ENCODE results near the gene MORC2.

DNA sequence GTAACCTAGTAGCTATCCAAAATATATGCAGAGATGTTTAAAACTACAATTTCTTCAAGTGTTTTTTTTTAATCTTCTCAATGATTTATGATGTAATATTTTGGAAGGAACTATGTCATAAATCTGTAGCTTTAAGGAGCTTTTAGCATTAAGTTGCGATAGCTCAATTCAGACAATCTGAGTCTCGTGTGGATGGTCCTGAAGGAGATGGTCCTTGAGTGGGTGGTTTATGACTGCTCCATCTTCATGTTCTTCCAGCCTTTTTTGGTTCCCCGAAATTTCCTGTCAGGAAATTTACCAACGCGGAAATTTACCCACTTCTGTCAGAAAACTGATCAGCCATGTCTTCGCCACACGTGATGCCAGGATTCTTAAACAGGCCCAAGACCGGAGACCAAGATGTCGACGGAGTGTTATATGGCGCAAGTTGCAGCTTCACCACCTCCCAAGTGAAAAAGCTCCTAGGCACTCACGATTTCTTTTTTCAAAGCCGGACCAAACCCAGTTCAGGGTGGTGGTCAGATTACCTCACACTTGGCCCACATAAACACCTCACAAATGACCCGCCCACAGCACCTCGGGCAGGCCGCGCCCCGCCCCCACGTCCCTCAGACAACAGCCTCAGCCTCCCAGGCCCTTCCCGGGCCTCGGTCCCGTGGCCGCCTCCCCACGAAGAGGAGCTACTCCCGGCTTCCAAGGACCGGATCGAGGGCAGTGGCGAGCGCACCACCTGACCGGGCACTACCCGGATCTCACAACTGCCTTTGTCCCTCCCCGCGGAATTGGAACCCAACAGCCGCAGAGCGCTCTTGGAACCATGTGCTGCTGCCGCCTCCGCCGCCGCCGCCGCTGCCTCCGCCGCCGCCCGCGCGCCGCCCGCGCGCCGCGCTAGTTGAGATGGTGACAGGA, at the start of gene MORC2:
- TF ChIP-seq, protein P1, sequence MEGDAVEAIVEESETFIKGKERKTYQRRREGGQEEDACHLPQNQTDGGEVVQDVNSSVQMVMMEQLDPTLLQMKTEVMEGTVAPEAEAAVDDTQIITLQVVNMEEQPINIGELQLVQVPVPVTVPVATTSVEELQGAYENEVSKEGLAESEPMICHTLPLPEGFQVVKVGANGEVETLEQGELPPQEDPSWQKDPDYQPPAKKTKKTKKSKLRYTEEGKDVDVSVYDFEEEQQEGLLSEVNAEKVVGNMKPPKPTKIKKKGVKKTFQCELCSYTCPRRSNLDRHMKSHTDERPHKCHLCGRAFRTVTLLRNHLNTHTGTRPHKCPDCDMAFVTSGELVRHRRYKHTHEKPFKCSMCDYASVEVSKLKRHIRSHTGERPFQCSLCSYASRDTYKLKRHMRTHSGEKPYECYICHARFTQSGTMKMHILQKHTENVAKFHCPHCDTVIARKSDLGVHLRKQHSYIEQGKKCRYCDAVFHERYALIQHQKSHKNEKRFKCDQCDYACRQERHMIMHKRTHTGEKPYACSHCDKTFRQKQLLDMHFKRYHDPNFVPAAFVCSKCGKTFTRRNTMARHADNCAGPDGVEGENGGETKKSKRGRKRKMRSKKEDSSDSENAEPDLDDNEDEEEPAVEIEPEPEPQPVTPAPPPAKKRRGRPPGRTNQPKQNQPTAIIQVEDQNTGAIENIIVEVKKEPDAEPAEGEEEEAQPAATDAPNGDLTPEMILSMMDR (conservative IDR thresholded peaks at IDR 0.05; ENCODE audit: low read length), result no peak
- no peak for TF ChIP-seq EZH2phosphoT487 (IDR thresholded peaks at IDR 0.05; ENCODE audit: borderline replicate concordance)
